Measurements from ENCODE around the gene USP44.

The USP44 gene

GRCh38 chr12:95548056-95548538, 3.2 kb downstream of the USP44 start:
- DNase-seq = no peak

- DNase-seq = no peak
Measured at GRCh38 chr12:95547522-95548055, 3.7 kb downstream of the USP44 start.

- DNase-seq = no peak
Measured at GRCh38 chr12:95546491-95546813, 4.8 kb downstream of the USP44 start.

GRCh38 chr12:95545731-95546490, 5.4 kb downstream of the USP44 start:
- no peak for DNase-seq

GRCh38 chr12:95545303-95545702, 6.0 kb downstream of the USP44 start:
- no peak for DNase-seq

GRCh38 chr12:95544756-95545155, 6.5 kb downstream of the USP44 start:
- DNase-seq = no peak

- DNase-seq = no peak
Measured at GRCh38 chr12:95543305-95543704, 8.0 kb downstream of the USP44 start.

GRCh38 chr12:95541436-95541835, 9.8 kb downstream of the USP44 start:
- DNase-seq = no peak

GRCh38 chr12:95538656-95539055, 12.6 kb downstream of the USP44 start:
- no peak for DNase-seq

GRCh38 chr12:95538006-95538405, 13.3 kb downstream of the USP44 start:
- no peak for DNase-seq

- DNase-seq = no peak
Measured at GRCh38 chr12:95533985-95534384, 17.3 kb downstream of the USP44 start.

- no peak for DNase-seq
Measured at GRCh38 chr12:95532851-95533250, 18.4 kb downstream of the USP44 start.

- DNase-seq = no peak
Measured at GRCh38 chr12:95529693-95530225, 21.5 kb downstream of the USP44 start.

GRCh38 chr12:95528431-95528830, 22.8 kb downstream of the USP44 start:
- DNase-seq = no peak

GRCh38 chr12:95522692-95523091, 28.6 kb downstream of the USP44 start:
- DNase-seq = no peak

GRCh38 chr12:95520816-95521215, 30.5 kb downstream of the USP44 start:
- DNase-seq = no peak

GRCh38 chr12:95518944-95519343, 32.3 kb downstream of the USP44 start:
- no peak for DNase-seq

- no peak for DNase-seq
Measured at GRCh38 chr12:95517246-95517645, 34.0 kb downstream of the USP44 start.

GRCh38 chr12:95516757-95517156, 34.5 kb downstream of the USP44 start:
- DNase-seq = no peak

- no peak for DNase-seq
Measured at GRCh38 chr12:95515197-95515596, 36.1 kb downstream of the USP44 start.

GRCh38 chr12:95513599-95513998, 37.7 kb downstream of the USP44 start:
- DNase-seq = no peak

GRCh38 chr12:95511977-95512376, 39.3 kb downstream of the USP44 start:
- DNase-seq = no peak

- DNase-seq = no peak
Measured at GRCh38 chr12:95509300-95509699, 42.0 kb downstream of the USP44 start.

- no peak for DNase-seq
Measured at GRCh38 chr12:95506707-95507523, 44.4 kb downstream of the USP44 start.
